HepG2 (cell line): ENCODE data around the gene LZTS2. TPM values are rescaled to one million over a fixed set of nuclear protein-coding genes. Genes with fewer than 3 reads are reported as not detected.
A peak's percentile ranks its signal among the peaks of the same experiment; 100 is the strongest.

ENCODE experiments used
- EED ChIP-seq: sonication (generic); formaldehyde crosslinking; IDR thresholded peaks from 2 replicates; pipeline ENCODE4 v1.5.0; 2020; ENCODE audit warnings: mild to moderate bottlenecking, missing genetic modification reagents
- HMG20B ChIP-seq: conservative IDR thresholded peaks from 2 replicates; pipeline ENCODE4 v1.6.1; 2016; ENCODE audit warnings: missing genetic modification reagents, missing compliant biosample characterization
- HNF4G ChIP-seq, 2 experiments: sonication (generic) in 1 of 2; formaldehyde crosslinking in 1 of 2; IDR thresholded peaks; 2 replicates each; pipeline versions ENCODE4 v1.4.0 to v1.6.1; 2011 to 2020; ENCODE audit warnings: borderline replicate concordance in 2 of 2, low read depth in 2 of 2, mild to moderate bottlenecking in 2 of 2, low read length in 1 of 2, missing genetic modification reagents in 1 of 2, moderate library complexity in 1 of 2
- KIAA2018 ChIP-seq: sonication (generic); formaldehyde crosslinking; IDR thresholded peaks from 2 replicates; pipeline ENCODE4 v1.5.0; 2020; ENCODE audit warnings: mild to moderate bottlenecking, missing genetic modification reagents, borderline replicate concordance
- KLF6 ChIP-seq: IDR thresholded peaks from 2 replicates; pipeline ENCODE4 v1.8.0; 2016; ENCODE audit warnings: missing biosample characterization, missing genetic modification reagents
- NBN ChIP-seq: fragments of 450-650 bp; conservative IDR thresholded peaks from 2 replicates; pipeline ENCODE4 v1.6.1; 2017
- NR1H2 ChIP-seq: sonication (generic); formaldehyde crosslinking; IDR thresholded peaks from 2 replicates; pipeline ENCODE4 v1.8.1; 2022; ENCODE audit warnings: low read depth, missing genetic modification reagents, borderline replicate concordance
- PHF21A ChIP-seq: sonication (generic); formaldehyde crosslinking; IDR thresholded peaks from 2 replicates; pipeline ENCODE4 v1.5.0; 2020; ENCODE audit warnings: mild to moderate bottlenecking, missing genetic modification reagents
- ZNF883 ChIP-seq: sonication (generic); formaldehyde crosslinking; IDR thresholded peaks from 2 replicates; pipeline ENCODE4 v1.5.1; 2020; ENCODE audit warnings: mild to moderate bottlenecking, missing genetic modification reagents; ENCODE audit errors: not compliant biosample characterization
- polyA plus RNA-seq, 8 experiments: library from polyadenylated mRNA; depleted of rRNA in 3 of 8; stranded (reverse) in 7 of 8; unstranded in 1 of 8; fragments of >200 nt; fragmentation: Illumina TruSeq in 4 of 8; extraction: Trizol in 4 of 8; gene quantifications; 2 replicates each; pipeline versions ENCODE4 v1.2.1 to v1.2.3, GENCODE V29; 2011 to 2016; ENCODE audit warnings: low read depth in 4 of 8, missing spikeins in 1 of 8, mixed read lengths in 1 of 8; ENCODE audit not compliant: insufficient read depth in 1 of 8
- total RNA-seq, 5 experiments: library from RNA; depleted of rRNA; stranded (reverse); fragments of >200 nt; fragmentation: Illumina TruSeq; extraction: Trizol; gene quantifications; 2 replicates each; pipeline ENCODE4 v1.2.3, GENCODE V29; 2016; ENCODE audit warnings: low read depth in 1 of 5
- TF ChIP-seq, protein P1 (sequence below): sonication (generic); formaldehyde crosslinking; IDR thresholded peaks from 2 replicates; pipeline ENCODE4 v1.4.0; 2020; ENCODE audit warnings: missing genetic modification reagents, borderline replicate concordance
- TF ChIP-seq, protein P2 (sequence below): sonication (generic); formaldehyde crosslinking; IDR thresholded peaks from 2 replicates; pipeline ENCODE4 v1.5.0; 2020; ENCODE audit warnings: mild to moderate bottlenecking, missing genetic modification reagents, borderline replicate concordance

The LZTS2 gene
- total and polyA plus RNA-seq, 2 of the 13 experiments (the other 11 are each of a cell fraction or from before 2014, with no cell fraction given): 43.6 to 65.6 TPM

DNA sequence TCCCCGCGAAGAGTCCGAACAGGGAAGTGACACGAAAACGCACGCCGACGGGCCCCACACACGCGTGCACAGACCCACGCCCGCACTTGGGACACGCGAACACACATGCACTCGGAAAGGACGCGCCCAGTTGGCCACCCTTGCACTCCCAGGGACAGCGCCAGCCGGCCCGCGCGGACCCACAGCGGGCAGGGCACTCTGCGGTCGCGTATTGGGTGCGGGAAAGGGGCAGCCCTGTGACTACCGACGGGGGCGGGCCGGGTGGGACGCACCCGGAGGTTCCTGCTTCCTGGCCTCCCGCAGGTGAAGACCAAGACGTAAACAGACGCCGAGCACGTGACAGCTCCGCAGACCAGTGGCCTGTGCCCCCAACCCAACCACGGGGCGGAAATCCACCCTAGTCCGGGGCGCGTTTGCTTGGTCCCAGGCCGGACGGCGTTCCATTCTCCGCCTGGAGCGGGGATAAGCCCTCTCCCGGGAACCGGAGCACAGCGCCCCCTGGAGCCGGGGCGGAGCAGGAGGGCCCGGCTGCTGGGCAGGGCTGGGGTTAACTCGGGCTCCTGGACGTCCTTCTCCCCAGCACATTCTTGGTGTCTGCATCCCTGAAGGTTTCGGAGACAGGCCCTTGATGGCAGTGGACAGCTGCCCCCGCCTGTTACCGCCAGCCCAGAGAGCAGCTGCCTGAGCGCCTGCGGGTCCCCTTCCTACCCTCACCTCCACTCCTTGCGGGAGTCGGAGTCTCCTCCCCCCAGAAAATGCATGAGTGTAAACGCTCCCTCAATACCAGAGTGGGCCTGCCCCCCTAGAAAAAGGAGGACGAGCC is 2.0 kb upstream of the LZTS2 start (continued):
- TF ChIP-seq NR1H2 (CRISPR knock-in tag): no peak
- TF ChIP-seq, protein P1, sequence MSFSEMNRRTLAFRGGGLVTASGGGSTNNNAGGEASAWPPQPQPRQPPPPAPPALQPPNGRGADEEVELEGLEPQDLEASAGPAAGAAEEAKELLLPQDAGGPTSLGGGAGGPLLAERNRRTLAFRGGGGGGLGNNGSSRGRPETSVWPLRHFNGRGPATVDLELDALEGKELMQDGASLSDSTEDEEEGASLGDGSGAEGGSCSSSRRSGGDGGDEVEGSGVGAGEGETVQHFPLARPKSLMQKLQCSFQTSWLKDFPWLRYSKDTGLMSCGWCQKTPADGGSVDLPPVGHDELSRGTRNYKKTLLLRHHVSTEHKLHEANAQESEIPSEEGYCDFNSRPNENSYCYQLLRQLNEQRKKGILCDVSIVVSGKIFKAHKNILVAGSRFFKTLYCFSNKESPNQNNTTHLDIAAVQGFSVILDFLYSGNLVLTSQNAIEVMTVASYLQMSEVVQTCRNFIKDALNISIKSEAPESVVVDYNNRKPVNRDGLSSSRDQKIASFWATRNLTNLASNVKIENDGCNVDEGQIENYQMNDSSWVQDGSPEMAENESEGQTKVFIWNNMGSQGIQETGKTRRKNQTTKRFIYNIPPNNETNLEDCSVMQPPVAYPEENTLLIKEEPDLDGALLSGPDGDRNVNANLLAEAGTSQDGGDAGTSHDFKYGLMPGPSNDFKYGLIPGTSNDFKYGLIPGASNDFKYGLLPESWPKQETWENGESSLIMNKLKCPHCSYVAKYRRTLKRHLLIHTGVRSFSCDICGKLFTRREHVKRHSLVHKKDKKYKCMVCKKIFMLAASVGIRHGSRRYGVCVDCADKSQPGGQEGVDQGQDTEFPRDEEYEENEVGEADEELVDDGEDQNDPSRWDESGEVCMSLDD (CRISPR knock-in tag): peak; percentile 41; the same call in 1 of the 2 replicates
- peak; percentile 48; the same call in 1 of the 2 replicates for TF ChIP-seq PHF21A (CRISPR knock-in tag)
- TF ChIP-seq, protein P2, sequence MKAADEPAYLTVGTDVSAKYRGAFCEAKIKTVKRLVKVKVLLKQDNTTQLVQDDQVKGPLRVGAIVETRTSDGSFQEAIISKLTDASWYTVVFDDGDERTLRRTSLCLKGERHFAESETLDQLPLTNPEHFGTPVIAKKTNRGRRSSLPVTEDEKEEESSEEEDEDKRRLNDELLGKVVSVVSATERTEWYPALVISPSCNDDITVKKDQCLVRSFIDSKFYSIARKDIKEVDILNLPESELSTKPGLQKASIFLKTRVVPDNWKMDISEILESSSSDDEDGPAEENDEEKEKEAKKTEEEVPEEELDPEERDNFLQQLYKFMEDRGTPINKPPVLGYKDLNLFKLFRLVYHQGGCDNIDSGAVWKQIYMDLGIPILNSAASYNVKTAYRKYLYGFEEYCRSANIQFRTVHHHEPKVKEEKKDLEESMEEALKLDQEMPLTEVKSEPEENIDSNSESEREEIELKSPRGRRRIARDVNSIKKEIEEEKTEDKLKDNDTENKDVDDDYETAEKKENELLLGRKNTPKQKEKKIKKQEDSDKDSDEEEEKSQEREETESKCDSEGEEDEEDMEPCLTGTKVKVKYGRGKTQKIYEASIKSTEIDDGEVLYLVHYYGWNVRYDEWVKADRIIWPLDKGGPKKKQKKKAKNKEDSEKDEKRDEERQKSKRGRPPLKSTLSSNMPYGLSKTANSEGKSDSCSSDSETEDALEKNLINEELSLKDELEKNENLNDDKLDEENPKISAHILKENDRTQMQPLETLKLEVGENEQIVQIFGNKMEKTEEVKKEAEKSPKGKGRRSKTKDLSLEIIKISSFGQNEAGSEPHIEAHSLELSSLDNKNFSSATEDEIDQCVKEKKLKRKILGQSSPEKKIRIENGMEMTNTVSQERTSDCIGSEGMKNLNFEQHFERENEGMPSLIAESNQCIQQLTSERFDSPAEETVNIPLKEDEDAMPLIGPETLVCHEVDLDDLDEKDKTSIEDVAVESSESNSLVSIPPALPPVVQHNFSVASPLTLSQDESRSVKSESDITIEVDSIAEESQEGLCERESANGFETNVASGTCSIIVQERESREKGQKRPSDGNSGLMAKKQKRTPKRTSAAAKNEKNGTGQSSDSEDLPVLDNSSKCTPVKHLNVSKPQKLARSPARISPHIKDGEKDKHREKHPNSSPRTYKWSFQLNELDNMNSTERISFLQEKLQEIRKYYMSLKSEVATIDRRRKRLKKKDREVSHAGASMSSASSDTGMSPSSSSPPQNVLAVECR (CRISPR knock-in tag): peak; percentile 73
- 0 out of 2 replicates have a peak, but pooled peaks have one; percentile 37 for TF ChIP-seq KLF6 (CRISPR knock-in tag)
- TF ChIP-seq EED (CRISPR knock-in tag): no peak
- no peak for TF ChIP-seq HMG20B (CRISPR knock-in tag)
- no peak for TF ChIP-seq HNF4G (IDR thresholded peaks at IDR 0.05; ENCODE audit: borderline replicate concordance, low read depth, low read length)
- TF ChIP-seq HNF4G (CRISPR knock-in tag; IDR thresholded peaks at IDR 0.05; ENCODE audit: borderline replicate concordance, low read depth): no peak; the same call in 1 of the 2 replicates
- no peak for TF ChIP-seq KIAA2018 (CRISPR knock-in tag)
- TF ChIP-seq NBN: no peak
- no peak for TF ChIP-seq ZNF883 (CRISPR knock-in tag)
